Sigmoid colon (tissue), 4 donors: ENCODE measurements around the gene ALPP.

Experiments used
- EP300 ChIP-seq, 4 donors: sonication (generic); formaldehyde crosslinking; IDR thresholded peaks; one replicate each; pipeline ENCODE4 v1.6.1; 2017; ENCODE audit warnings: antibody characterized with exemption in 4 of 4
- POLR2A ChIP-seq, 2 donors: fragments of 450-650 bp; IDR thresholded peaks; one replicate each; pipeline ENCODE4 v1.6.1; 2016; ENCODE audit warnings: antibody characterized with exemption in 2 of 2, mild to moderate bottlenecking in 2 of 2, moderate library complexity in 2 of 2
- TF ChIP-seq, protein P1 (sequence below), 4 experiments: fragments of 450-650 bp in 3 of 4; fragments of 200-600 bp in 1 of 4; IDR thresholded peaks; one replicate each; pipeline ENCODE4 v1.5.1; 2016 to 2019; ENCODE audit warnings: antibody characterized with exemption in 4 of 4, mild to moderate bottlenecking in 3 of 4, moderate library complexity in 2 of 4

GRCh38 chr2:232362174-232362900, 16.2 kb upstream of the ALPP start:
- TF ChIP-seq POLR2A (IDR thresholded peaks at IDR 0.05) (no peak), EP300 (IDR thresholded peaks at IDR 0.05) (no peak)
- TF ChIP-seq, protein P1, sequence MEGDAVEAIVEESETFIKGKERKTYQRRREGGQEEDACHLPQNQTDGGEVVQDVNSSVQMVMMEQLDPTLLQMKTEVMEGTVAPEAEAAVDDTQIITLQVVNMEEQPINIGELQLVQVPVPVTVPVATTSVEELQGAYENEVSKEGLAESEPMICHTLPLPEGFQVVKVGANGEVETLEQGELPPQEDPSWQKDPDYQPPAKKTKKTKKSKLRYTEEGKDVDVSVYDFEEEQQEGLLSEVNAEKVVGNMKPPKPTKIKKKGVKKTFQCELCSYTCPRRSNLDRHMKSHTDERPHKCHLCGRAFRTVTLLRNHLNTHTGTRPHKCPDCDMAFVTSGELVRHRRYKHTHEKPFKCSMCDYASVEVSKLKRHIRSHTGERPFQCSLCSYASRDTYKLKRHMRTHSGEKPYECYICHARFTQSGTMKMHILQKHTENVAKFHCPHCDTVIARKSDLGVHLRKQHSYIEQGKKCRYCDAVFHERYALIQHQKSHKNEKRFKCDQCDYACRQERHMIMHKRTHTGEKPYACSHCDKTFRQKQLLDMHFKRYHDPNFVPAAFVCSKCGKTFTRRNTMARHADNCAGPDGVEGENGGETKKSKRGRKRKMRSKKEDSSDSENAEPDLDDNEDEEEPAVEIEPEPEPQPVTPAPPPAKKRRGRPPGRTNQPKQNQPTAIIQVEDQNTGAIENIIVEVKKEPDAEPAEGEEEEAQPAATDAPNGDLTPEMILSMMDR (IDR thresholded peaks at IDR 0.05): no peak
